Colonic mucosa (tissue), 4 donors: ENCODE results near the gene PDZD2. TPM values are rescaled to one million over a fixed set of nuclear protein-coding genes. Genes with fewer than 3 reads are reported as not detected.
"Not testable (repeated sequence)": the region's sequence is repeated elsewhere in the genome, so short reads cannot be mapped to it uniquely, and the experiment has no call there.

Experiments used
- DNase-seq: peaks from one replicate; pipeline ENCODE4 v3.0.0-alpha.2; 2020
- H3K27ac ChIP-seq: fragments of 200-600 bp; one replicate; pipeline ENCODE4 v1.8.0; 2021
- H3K27me3 ChIP-seq: fragments of 200-600 bp; one replicate; pipeline ENCODE4 v1.8.0; 2021
- H3K36me3 ChIP-seq: fragments of 200-600 bp; one replicate; pipeline ENCODE4 v1.8.0; 2021
- H3K4me1 ChIP-seq: fragments of 200-600 bp; one replicate; pipeline ENCODE4 v1.8.0; 2021; ENCODE audit warnings: mild to moderate bottlenecking
- H3K4me3 ChIP-seq: fragments of 200-600 bp; one replicate; pipeline ENCODE4 v1.8.0; 2021
- H3K9ac ChIP-seq, 2 donors: one replicate each; pipeline ENCODE4 v1.7.0; 2013; ENCODE audit warnings: control low read depth in 2 of 2, low read depth in 2 of 2, low read length in 2 of 2
- H3K9me3 ChIP-seq: fragments of 200-600 bp; one replicate; pipeline ENCODE4 v1.8.0; 2021
- CTCF ChIP-seq: fragments of 200-600 bp; IDR thresholded peaks from one replicate; pipeline ENCODE4 v1.8.0; 2022; ENCODE audit warnings: antibody characterized with exemption, mild to moderate bottlenecking
- intact Hi-C: fragments of 100-400 bp; cut with DNase I; formaldehyde crosslinking; loops from one replicate; pipeline ENCODE4 v1.14.1; 2022
- total RNA-seq, 2 donors: library from RNA; stranded (reverse); fragmentation: NEBNext Ultra II Directional in 1 of 2; extraction: Animal tissue kit (Norgen Biotek cat#: 25700) in 1 of 2; gene quantifications; one replicate each; pipeline ENCODE4 v1.2.1, GENCODE V29; 2021
- donor health status: healthy.
- donor health status: DM: no; HTN: no; CAD: no.
- donor health status: DM: no; HTN: no; CAD: no.

Gene PDZD2
- total RNA-seq, 2 donors from 2014 or later, result 1.8 to 2.3 TPM

GRCh38 chr5:32071351-32071944 lies 432.5 kb downstream of the PDZD2 start:
- H3K36me3 ChIP-seq, result no peaks in the 10 kb centered on the region

GRCh38 chr5:32072054-32072453 lies 433.1 kb downstream of the PDZD2 start:
- H3K36me3 ChIP-seq, result no peaks in the 10 kb centered on the region
- no peak overlapping the region for H3K27ac ChIP-seq
- intact Hi-C loops, result loop anchor here (5.0 kb wide), 1 partner anchor 245 kb away; no protein-coding TSS in a partner anchor
- H3K9me3 ChIP-seq, result no peaks in the 10 kb centered on the region
- no peak overlapping the region for H3K9ac ChIP-seq
- H3K27me3 ChIP-seq, result no peaks in the 10 kb centered on the region
- no peak for DNase-seq
- no peaks in the 10 kb centered on the region for H3K4me1 ChIP-seq
- no peak for TF ChIP-seq CTCF
- no peak overlapping the region for H3K4me3 ChIP-seq

More at GRCh38 chr5:32071351-32071944, 432.5 kb downstream of the PDZD2 start:
- Histone ChIP-seq H3K27ac (no peak overlapping the region), H3K4me3 (no peak overlapping the region), H3K27me3 (no peaks in the 10 kb centered on the region), H3K9ac (no peak overlapping the region), H3K4me1 (no peaks in the 10 kb centered on the region), H3K9me3 (no peaks in the 10 kb centered on the region)
- no peak for DNase-seq
- no peak for TF ChIP-seq CTCF
- intact Hi-C loops, result loop anchor here (5.0 kb wide), 1 partner anchor 244 kb away; no protein-coding TSS in a partner anchor

- TF ChIP-seq CTCF, result no peak
- no peak overlapping the region for H3K4me3 ChIP-seq
- DNase-seq, result no peak
- H3K27ac ChIP-seq, result no peak overlapping the region
- H3K9me3 ChIP-seq, result no peaks in the 10 kb centered on the region
- intact Hi-C loops, result loop anchor here (5.0 kb wide), 1 partner anchor 247 kb away; no protein-coding TSS in a partner anchor
- no peaks in the 10 kb centered on the region for H3K36me3 ChIP-seq
- no peaks in the 10 kb centered on the region for H3K27me3 ChIP-seq
- no peaks in the 10 kb centered on the region for H3K4me1 ChIP-seq
- H3K9ac ChIP-seq, result no peak overlapping the region
Measured at GRCh38 chr5:32074401-32074800, 435.5 kb downstream of the PDZD2 start.

GRCh38 chr5:32076699-32077695 lies 438.1 kb downstream of the PDZD2 start:
- Histone ChIP-seq H3K4me3 (no peak overlapping the region), H3K27me3 (no peaks in the 10 kb centered on the region), H3K9me3 (no peaks in the 10 kb centered on the region), H3K27ac (no peak overlapping the region), H3K36me3 (no peaks in the 10 kb centered on the region), H3K4me1 (no peaks in the 10 kb centered on the region), H3K9ac (no peak overlapping the region)
- peak; percentile 46 for TF ChIP-seq CTCF
- DNase-seq, result peak; percentile 27
- intact Hi-C loops, result no loop called here

- H3K9me3 ChIP-seq, H3K27ac ChIP-seq, intact Hi-C loops, DNase-seq, H3K36me3 ChIP-seq, H3K4me3 ChIP-seq, H3K4me1 ChIP-seq, H3K27me3 ChIP-seq, H3K9ac ChIP-seq: not testable (repeated sequence)
Measured at GRCh38 chr5:32078855-32079254, 439.9 kb downstream of the PDZD2 start.

GRCh38 chr5:32080565-32080964 lies 441.6 kb downstream of the PDZD2 start:
- DNase-seq, H3K36me3 ChIP-seq, H3K27ac ChIP-seq, H3K9ac ChIP-seq, H3K27me3 ChIP-seq, intact Hi-C loops, H3K9me3 ChIP-seq, H3K4me1 ChIP-seq, H3K4me3 ChIP-seq: not testable (repeated sequence)
